Measurements from ENCODE around the gene OPCML. TPM values are rescaled to one million over a fixed set of nuclear protein-coding genes. Genes with fewer than 3 reads are reported as not detected.

The OPCML gene
- total RNA-seq, 1 experiment from 2014 or later = 0.94 TPM

GRCh38 chr11:132809070-132809469, 723.2 kb downstream of the OPCML start:
- H3K4me3 Mint-ChIP-seq = no peak overlapping the region
- no peak overlapping the region for H2AK5ac ChIP-seq (ENCODE audit: insufficient read length, low read length)
- peaks cover 5 to 7% of the 10 kb centered on the region in 2 experiments; a peak in 4 of 5 replicates for H3K9me3 Mint-ChIP-seq
- H2BK5ac ChIP-seq (ENCODE audit: insufficient read length, low read length) = no peak overlapping the region
- no peaks in the 10 kb centered on the region for H4K20me1 ChIP-seq (ENCODE audit: control insufficient read depth, insufficient read depth, insufficient read length)
- no peak overlapping the region for H3T11ph ChIP-seq (ENCODE audit: low read length)
- no peak overlapping the region for H2BK120ac ChIP-seq (ENCODE audit: low read depth, low read length, poor library complexity, severe bottlenecking)
- H3K23ac ChIP-seq (ENCODE audit: insufficient read length, low read depth, low read length) = no peak overlapping the region
- no peak overlapping the region for H4K91ac ChIP-seq (ENCODE audit: insufficient read length, low read depth, low read length)
- DNase-seq = no peak
- H4K5ac ChIP-seq (ENCODE audit: insufficient read length, low read depth, low read length) = no peak overlapping the region
- no peak overlapping the region for H4K8ac ChIP-seq (replicated peaks; ENCODE audit: insufficient read length, low read depth, low read length)
- H2BK15ac ChIP-seq (ENCODE audit: low read depth, low read length) = no peak overlapping the region
- no peak overlapping the region for H3K9ac ChIP-seq (ENCODE audit: extremely low read depth, insufficient read length, low read length)
- H3K79me2 ChIP-seq (ENCODE audit: insufficient read depth, low read length) = no peaks in the 10 kb centered on the region
- H3K36me3 Mint-ChIP-seq (ENCODE audit: insufficient read depth in 1 of 3, low read depth in 3 of 3) = peaks cover 0 to 10% (median 0%) of the 10 kb centered on the region in 3 experiments; a peak in 3 of 7 replicates
- H3K56ac ChIP-seq (ENCODE audit: insufficient read length, low read depth, low read length) = no peak overlapping the region
- no peaks in the 10 kb centered on the region for H3K27me3 ChIP-seq (ENCODE audit: insufficient read depth, low read length)
- H3K4me1 Mint-ChIP-seq = peaks cover 14 to 15% of the 10 kb centered on the region in 2 experiments
- no peak overlapping the region for H3K27ac ChIP-seq (ENCODE audit: insufficient read length, low read depth, low read length)
- no peaks in the 10 kb centered on the region for H3K9me3 ChIP-seq (ENCODE audit: control insufficient read depth, low read depth, low read length)
- no peak overlapping the region for H3K27ac Mint-ChIP-seq
- no peaks in the 10 kb centered on the region for H3K23me2 ChIP-seq (ENCODE audit: insufficient read length, low read depth, low read length, poor library complexity, severe bottlenecking)
- H3K4me1 ChIP-seq (ENCODE audit: insufficient read depth, low read length) = no peaks in the 10 kb centered on the region
- no peak overlapping the region for H2BK12ac ChIP-seq (ENCODE audit: insufficient read length, low read depth, low read length)
- no peak for TF ChIP-seq CTCF (conservative IDR thresholded peaks at IDR 0.05)
- no peaks in the 10 kb centered on the region for H3K79me1 ChIP-seq (ENCODE audit: insufficient read depth, low read depth, low read length, poor library complexity, severe bottlenecking)
- no peak overlapping the region for H3K14ac ChIP-seq (ENCODE audit: insufficient read depth, low read length)
- H2AFZ ChIP-seq (ENCODE audit: low read length) = no peak overlapping the region
- no peak overlapping the region for H3K18ac ChIP-seq (ENCODE audit: insufficient read length, low read depth, low read length)
- no peak overlapping the region for H3K4ac ChIP-seq (ENCODE audit: low read depth, low read length)
- no peak overlapping the region for H3K4me2 ChIP-seq (ENCODE audit: insufficient read depth, insufficient read length, low read length)
- no peaks in the 10 kb centered on the region for H3K27me3 Mint-ChIP-seq (ENCODE audit: low read depth)
- WGBS (ENCODE audit: extremely low coverage, insufficient read length, low lambda C conversion rate) = no CpG with 5 or more reads among the region's 6 CpGs
- H2BK20ac ChIP-seq (ENCODE audit: low read depth, low read length, poor library complexity, severe bottlenecking) = no peak overlapping the region

All from H9 (cell line).